ENCODE data around the gene CHST11.

Gene CHST11

GRCh38 chr12:104691721-104692556 is 235.2 kb downstream of the CHST11 start:
- H3K4me3 ChIP-seq (ENCODE audit: insufficient read depth, low read length, poor library complexity, severe bottlenecking), result no peak overlapping the region

DNA sequence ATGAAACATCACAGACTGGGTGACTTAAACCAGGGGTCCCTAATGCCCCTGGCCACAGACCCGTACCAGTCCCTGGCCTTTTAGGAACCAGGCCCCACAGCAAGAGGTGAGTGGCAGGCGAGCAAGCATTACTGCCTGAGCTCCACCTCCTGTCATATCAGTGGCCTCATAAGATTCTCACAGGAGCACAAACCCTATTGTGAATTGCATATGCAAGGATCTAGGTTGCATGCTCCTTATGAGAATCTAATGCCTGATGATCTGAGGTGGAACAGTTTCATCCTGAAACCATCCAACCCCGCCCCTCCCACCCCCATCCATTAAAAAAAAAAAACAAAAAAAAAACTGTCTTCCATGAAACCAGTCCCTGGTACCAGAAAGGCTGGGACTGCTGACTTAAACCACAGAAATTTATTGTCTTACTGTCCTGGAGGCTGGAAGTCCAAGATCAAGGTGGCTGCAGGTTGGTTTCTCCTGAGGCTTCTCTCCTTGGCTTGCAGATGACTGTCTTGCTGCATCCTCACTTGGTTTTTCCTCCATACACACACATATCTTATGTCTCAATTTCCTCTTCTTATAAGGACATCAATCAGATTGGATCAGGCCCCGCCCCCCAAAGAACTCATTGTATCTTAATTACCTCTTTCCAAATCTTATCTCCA is 235.9 kb downstream of the CHST11 start:
- Histone ChIP-seq H3K9me3 (ENCODE audit: insufficient read depth, low read length) (no peaks in the 10 kb centered on the region), H3F3A (ENCODE audit: insufficient read depth) (no peaks in the 10 kb centered on the region), H3K9ac (ENCODE audit: low read length) (no peak overlapping the region), H3K79me2 (ENCODE audit: insufficient read depth, low read length) (no peaks in the 10 kb centered on the region), H3K36me3 (ENCODE audit: low read length) (no peaks in the 10 kb centered on the region), H3K27me3 (ENCODE audit: low read length) (no peaks in the 10 kb centered on the region), H3K9me2 (replicated peaks; ENCODE audit: insufficient read depth, low read length) (no peaks in the 10 kb centered on the region), H3K4me2 (ENCODE audit: low read depth, low read length, poor library complexity, severe bottlenecking) (no peak overlapping the region), H3K27ac (ENCODE audit: low read depth, low read length) (no peak overlapping the region), H2AFZ (ENCODE audit: low read depth, low read length, severe bottlenecking) (no peak overlapping the region), H3K4me3 (ENCODE audit: insufficient read depth, low read length, poor library complexity, severe bottlenecking) (no peak overlapping the region), H4K20me1 (ENCODE audit: low read depth, low read length) (no peaks in the 10 kb centered on the region)
- TF ChIP-seq, protein P1, sequence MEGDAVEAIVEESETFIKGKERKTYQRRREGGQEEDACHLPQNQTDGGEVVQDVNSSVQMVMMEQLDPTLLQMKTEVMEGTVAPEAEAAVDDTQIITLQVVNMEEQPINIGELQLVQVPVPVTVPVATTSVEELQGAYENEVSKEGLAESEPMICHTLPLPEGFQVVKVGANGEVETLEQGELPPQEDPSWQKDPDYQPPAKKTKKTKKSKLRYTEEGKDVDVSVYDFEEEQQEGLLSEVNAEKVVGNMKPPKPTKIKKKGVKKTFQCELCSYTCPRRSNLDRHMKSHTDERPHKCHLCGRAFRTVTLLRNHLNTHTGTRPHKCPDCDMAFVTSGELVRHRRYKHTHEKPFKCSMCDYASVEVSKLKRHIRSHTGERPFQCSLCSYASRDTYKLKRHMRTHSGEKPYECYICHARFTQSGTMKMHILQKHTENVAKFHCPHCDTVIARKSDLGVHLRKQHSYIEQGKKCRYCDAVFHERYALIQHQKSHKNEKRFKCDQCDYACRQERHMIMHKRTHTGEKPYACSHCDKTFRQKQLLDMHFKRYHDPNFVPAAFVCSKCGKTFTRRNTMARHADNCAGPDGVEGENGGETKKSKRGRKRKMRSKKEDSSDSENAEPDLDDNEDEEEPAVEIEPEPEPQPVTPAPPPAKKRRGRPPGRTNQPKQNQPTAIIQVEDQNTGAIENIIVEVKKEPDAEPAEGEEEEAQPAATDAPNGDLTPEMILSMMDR (IDR thresholded peaks at IDR 0.05; ENCODE audit: insufficient read depth, low read length, poor library complexity, severe bottlenecking), result no peak
- no peak for TF ChIP-seq EZH2phosphoT487 (conservative IDR thresholded peaks at IDR 0.05; ENCODE audit: low read length)

More at GRCh38 chr12:104691721-104692556, 235.2 kb downstream of the CHST11 start:
- no peak for TF ChIP-seq EZH2phosphoT487 (conservative IDR thresholded peaks at IDR 0.05; ENCODE audit: low read length)
- TF ChIP-seq, protein P1 (IDR thresholded peaks at IDR 0.05; ENCODE audit: insufficient read depth, low read length, poor library complexity, severe bottlenecking), result no peak
- H4K20me1 ChIP-seq (ENCODE audit: low read depth, low read length), result no peaks in the 10 kb centered on the region
- H3K27ac ChIP-seq (ENCODE audit: low read depth, low read length), result no peak overlapping the region
- no peak overlapping the region for H3K4me2 ChIP-seq (ENCODE audit: low read depth, low read length, poor library complexity, severe bottlenecking)
- no peaks in the 10 kb centered on the region for H3K36me3 ChIP-seq (ENCODE audit: low read length)
- H3K9ac ChIP-seq (ENCODE audit: low read length), result no peak overlapping the region
- no peaks in the 10 kb centered on the region for H3F3A ChIP-seq (ENCODE audit: insufficient read depth)
- H2AFZ ChIP-seq (ENCODE audit: low read depth, low read length, severe bottlenecking), result no peak overlapping the region
- no peaks in the 10 kb centered on the region for H3K27me3 ChIP-seq (ENCODE audit: low read length)
- H3K9me3 ChIP-seq (ENCODE audit: insufficient read depth, low read length), result no peaks in the 10 kb centered on the region
- no peaks in the 10 kb centered on the region for H3K9me2 ChIP-seq (replicated peaks; ENCODE audit: insufficient read depth, low read length)
- no peaks in the 10 kb centered on the region for H3K79me2 ChIP-seq (ENCODE audit: insufficient read depth, low read length)

- H3K36me3 ChIP-seq (ENCODE audit: low read length), result no peaks in the 10 kb centered on the region
- no peaks in the 10 kb centered on the region for H3F3A ChIP-seq (ENCODE audit: insufficient read depth)
- H3K9ac ChIP-seq (ENCODE audit: low read length), result no peak overlapping the region
- TF ChIP-seq EZH2phosphoT487 (conservative IDR thresholded peaks at IDR 0.05; ENCODE audit: low read length), result no peak
- TF ChIP-seq, protein P1 (IDR thresholded peaks at IDR 0.05; ENCODE audit: insufficient read depth, low read length, poor library complexity, severe bottlenecking), result no peak
- H3K27ac ChIP-seq (ENCODE audit: low read depth, low read length), result no peak overlapping the region
- H3K4me3 ChIP-seq (ENCODE audit: insufficient read depth, low read length, poor library complexity, severe bottlenecking), result no peak overlapping the region
- H4K20me1 ChIP-seq (ENCODE audit: low read depth, low read length), result no peaks in the 10 kb centered on the region
- H3K27me3 ChIP-seq (ENCODE audit: low read length), result no peaks in the 10 kb centered on the region
- H2AFZ ChIP-seq (ENCODE audit: low read depth, low read length, severe bottlenecking), result no peak overlapping the region
- H3K4me2 ChIP-seq (ENCODE audit: low read depth, low read length, poor library complexity, severe bottlenecking), result no peak overlapping the region
- no peaks in the 10 kb centered on the region for H3K79me2 ChIP-seq (ENCODE audit: insufficient read depth, low read length)
- H3K9me3 ChIP-seq (ENCODE audit: insufficient read depth, low read length), result no peaks in the 10 kb centered on the region
- no peaks in the 10 kb centered on the region for H3K9me2 ChIP-seq (replicated peaks; ENCODE audit: insufficient read depth, low read length)
These were observed 236.7 kb downstream of the CHST11 start for GRCh38 chr12:104693493-104693892.
